Measurements from ENCODE around the gene PTMS. TPM values are rescaled to one million over a fixed set of nuclear protein-coding genes. Genes with fewer than 3 reads are reported as not detected.

The PTMS gene
- total and polyA plus RNA-seq, 9 of the 15 experiments (the other 6 are each of a cell fraction or from before 2014, with no cell fraction given), result 5.1 to 287 (median 78.5) TPM

DNA sequence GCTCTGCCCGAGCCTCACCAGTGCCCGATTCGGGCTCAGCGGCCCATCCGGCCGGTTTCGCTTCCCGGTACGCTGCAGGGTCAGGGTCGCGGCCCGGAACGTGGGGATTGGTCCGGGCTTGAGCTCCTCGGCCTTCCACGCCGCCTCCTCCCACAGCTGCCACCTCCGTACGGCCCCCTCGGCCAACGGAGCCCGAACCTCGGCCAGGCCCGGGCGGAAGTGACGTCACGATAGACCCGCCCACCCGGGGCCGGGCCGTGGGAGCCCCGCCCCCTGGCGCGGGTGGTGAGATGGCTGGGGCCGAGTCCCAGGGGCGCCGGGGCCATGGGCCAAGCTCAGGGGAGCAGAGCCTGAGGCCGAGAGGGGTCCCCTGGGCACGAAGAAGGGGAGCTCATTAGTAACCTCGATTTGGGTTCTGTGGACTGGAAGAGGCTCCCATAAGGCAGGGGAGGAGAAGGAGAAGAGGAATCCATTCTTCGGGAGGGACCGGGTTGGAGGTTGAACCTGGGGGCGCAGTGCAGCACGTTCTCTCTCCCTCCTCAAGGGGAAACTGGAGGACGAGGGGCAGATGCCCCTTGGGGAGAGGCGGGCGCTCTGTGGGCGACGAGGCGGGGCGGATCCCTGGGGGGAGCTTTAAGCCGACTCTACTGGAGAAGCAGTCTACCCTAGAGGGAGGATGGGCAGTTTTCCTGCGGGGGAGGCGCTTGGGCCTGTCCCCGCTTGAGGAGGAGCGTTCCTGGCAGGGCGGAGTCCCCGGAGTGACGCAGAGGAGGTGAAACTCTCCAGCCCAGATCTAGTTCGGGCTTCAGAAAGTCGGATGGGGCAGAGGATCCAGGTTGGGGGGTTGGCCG lies 13.0 kb upstream of the PTMS start, which contains the start of gene MLF2 (continued):
- TF ChIP-seq, protein P1, sequence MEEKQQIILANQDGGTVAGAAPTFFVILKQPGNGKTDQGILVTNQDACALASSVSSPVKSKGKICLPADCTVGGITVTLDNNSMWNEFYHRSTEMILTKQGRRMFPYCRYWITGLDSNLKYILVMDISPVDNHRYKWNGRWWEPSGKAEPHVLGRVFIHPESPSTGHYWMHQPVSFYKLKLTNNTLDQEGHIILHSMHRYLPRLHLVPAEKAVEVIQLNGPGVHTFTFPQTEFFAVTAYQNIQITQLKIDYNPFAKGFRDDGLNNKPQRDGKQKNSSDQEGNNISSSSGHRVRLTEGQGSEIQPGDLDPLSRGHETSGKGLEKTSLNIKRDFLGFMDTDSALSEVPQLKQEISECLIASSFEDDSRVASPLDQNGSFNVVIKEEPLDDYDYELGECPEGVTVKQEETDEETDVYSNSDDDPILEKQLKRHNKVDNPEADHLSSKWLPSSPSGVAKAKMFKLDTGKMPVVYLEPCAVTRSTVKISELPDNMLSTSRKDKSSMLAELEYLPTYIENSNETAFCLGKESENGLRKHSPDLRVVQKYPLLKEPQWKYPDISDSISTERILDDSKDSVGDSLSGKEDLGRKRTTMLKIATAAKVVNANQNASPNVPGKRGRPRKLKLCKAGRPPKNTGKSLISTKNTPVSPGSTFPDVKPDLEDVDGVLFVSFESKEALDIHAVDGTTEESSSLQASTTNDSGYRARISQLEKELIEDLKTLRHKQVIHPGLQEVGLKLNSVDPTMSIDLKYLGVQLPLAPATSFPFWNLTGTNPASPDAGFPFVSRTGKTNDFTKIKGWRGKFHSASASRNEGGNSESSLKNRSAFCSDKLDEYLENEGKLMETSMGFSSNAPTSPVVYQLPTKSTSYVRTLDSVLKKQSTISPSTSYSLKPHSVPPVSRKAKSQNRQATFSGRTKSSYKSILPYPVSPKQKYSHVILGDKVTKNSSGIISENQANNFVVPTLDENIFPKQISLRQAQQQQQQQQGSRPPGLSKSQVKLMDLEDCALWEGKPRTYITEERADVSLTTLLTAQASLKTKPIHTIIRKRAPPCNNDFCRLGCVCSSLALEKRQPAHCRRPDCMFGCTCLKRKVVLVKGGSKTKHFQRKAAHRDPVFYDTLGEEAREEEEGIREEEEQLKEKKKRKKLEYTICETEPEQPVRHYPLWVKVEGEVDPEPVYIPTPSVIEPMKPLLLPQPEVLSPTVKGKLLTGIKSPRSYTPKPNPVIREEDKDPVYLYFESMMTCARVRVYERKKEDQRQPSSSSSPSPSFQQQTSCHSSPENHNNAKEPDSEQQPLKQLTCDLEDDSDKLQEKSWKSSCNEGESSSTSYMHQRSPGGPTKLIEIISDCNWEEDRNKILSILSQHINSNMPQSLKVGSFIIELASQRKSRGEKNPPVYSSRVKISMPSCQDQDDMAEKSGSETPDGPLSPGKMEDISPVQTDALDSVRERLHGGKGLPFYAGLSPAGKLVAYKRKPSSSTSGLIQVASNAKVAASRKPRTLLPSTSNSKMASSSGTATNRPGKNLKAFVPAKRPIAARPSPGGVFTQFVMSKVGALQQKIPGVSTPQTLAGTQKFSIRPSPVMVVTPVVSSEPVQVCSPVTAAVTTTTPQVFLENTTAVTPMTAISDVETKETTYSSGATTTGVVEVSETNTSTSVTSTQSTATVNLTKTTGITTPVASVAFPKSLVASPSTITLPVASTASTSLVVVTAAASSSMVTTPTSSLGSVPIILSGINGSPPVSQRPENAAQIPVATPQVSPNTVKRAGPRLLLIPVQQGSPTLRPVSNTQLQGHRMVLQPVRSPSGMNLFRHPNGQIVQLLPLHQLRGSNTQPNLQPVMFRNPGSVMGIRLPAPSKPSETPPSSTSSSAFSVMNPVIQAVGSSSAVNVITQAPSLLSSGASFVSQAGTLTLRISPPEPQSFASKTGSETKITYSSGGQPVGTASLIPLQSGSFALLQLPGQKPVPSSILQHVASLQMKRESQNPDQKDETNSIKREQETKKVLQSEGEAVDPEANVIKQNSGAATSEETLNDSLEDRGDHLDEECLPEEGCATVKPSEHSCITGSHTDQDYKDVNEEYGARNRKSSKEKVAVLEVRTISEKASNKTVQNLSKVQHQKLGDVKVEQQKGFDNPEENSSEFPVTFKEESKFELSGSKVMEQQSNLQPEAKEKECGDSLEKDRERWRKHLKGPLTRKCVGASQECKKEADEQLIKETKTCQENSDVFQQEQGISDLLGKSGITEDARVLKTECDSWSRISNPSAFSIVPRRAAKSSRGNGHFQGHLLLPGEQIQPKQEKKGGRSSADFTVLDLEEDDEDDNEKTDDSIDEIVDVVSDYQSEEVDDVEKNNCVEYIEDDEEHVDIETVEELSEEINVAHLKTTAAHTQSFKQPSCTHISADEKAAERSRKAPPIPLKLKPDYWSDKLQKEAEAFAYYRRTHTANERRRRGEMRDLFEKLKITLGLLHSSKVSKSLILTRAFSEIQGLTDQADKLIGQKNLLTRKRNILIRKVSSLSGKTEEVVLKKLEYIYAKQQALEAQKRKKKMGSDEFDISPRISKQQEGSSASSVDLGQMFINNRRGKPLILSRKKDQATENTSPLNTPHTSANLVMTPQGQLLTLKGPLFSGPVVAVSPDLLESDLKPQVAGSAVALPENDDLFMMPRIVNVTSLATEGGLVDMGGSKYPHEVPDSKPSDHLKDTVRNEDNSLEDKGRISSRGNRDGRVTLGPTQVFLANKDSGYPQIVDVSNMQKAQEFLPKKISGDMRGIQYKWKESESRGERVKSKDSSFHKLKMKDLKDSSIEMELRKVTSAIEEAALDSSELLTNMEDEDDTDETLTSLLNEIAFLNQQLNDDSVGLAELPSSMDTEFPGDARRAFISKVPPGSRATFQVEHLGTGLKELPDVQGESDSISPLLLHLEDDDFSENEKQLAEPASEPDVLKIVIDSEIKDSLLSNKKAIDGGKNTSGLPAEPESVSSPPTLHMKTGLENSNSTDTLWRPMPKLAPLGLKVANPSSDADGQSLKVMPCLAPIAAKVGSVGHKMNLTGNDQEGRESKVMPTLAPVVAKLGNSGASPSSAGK (IDR thresholded peaks at IDR 0.05), result no peak
- TF ChIP-seq POLR2G (IDR thresholded peaks at IDR 0.05; ENCODE audit: low read depth, low read length), result peak; percentile 89
- 0 out of 2 replicates have a peak, but pooled peaks have one; percentile 36 for TF ChIP-seq TAF7 (tag; IDR thresholded peaks at IDR 0.05)
- no peak for TF ChIP-seq SPI1 (IDR thresholded peaks at IDR 0.05; ENCODE audit: borderline replicate concordance, low read depth, low read length)
- TF ChIP-seq BRCA1 (IDR thresholded peaks at IDR 0.05), result no peak
- no peak for TF ChIP-seq BRCA1 (CRISPR knock-in tag; IDR thresholded peaks at IDR 0.05)
- TF ChIP-seq, protein P2, sequence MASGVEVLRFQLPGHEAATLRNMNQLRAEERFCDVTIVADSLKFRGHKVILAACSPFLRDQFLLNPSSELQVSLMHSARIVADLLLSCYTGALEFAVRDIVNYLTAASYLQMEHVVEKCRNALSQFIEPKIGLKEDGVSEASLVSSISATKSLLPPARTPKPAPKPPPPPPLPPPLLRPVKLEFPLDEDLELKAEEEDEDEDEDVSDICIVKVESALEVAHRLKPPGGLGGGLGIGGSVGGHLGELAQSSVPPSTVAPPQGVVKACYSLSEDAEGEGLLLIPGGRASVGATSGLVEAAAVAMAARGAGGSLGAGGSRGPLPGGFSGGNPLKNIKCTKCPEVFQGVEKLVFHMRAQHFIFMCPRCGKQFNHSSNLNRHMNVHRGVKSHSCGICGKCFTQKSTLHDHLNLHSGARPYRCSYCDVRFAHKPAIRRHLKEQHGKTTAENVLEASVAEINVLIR (CRISPR knock-in tag; IDR thresholded peaks at IDR 0.05), result peak; percentile 74
- peak; percentile 68 for TF ChIP-seq ETV1 (tag; conservative IDR thresholded peaks at IDR 0.05; ENCODE audit: low read depth)
- no peak for TF ChIP-seq ZNF41 (CRISPR knock-in tag; conservative IDR thresholded peaks at IDR 0.05)
- TF ChIP-seq, protein P3, sequence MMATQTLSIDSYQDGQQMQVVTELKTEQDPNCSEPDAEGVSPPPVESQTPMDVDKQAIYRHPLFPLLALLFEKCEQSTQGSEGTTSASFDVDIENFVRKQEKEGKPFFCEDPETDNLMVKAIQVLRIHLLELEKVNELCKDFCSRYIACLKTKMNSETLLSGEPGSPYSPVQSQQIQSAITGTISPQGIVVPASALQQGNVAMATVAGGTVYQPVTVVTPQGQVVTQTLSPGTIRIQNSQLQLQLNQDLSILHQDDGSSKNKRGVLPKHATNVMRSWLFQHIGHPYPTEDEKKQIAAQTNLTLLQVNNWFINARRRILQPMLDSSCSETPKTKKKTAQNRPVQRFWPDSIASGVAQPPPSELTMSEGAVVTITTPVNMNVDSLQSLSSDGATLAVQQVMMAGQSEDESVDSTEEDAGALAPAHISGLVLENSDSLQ (IDR thresholded peaks at IDR 0.05), result peak; percentile 83
- no peak for TF ChIP-seq BRF1 (IDR thresholded peaks at IDR 0.05; ENCODE audit: borderline replicate concordance, extremely low read depth, insufficient read length)
- peak; percentile 95 for TF ChIP-seq RBFOX2 (IDR thresholded peaks at IDR 0.05; ENCODE audit: low read depth, low read length)

All from K562 (cell line).